ENCODE data around the gene ADAP1.

GRCh38 chr7:899806-900205 lies 54.7 kb downstream of the ADAP1 start:
- TF ChIP-seq POLR2AphosphoS5 (IDR thresholded peaks at IDR 0.05): no peak
- TF ChIP-seq EP300 (IDR thresholded peaks at IDR 0.05): no peak
- TF ChIP-seq CTCF (IDR thresholded peaks at IDR 0.05): no peak
